HepG2 (cell line): ENCODE measurements around the gene YAP1.

Experiments used
- EZH2 ChIP-seq: conservative IDR thresholded peaks from 2 replicates; pipeline ENCODE4 v1.6.1; 2012; ENCODE audit warnings: mild to moderate bottlenecking, low read depth, low read length, moderate library complexity
- FOSL1 ChIP-seq: sonication (generic); formaldehyde crosslinking; IDR thresholded peaks from 2 replicates; pipeline ENCODE4 v1.9.0; 2021; ENCODE audit warnings: missing genetic modification reagents, borderline replicate concordance
- RAD21 ChIP-seq: fragments of 450-650 bp; formaldehyde crosslinking; IDR thresholded peaks from 2 replicates; pipeline ENCODE4 v1.5.0; 2020; ENCODE audit warnings: mild to moderate bottlenecking
- SALL2 ChIP-seq: sonication (generic); formaldehyde crosslinking; IDR thresholded peaks from 2 replicates; pipeline ENCODE4 v1.8.1; 2023; ENCODE audit warnings: mild to moderate bottlenecking, missing genetic modification reagents, inconsistent platforms

DNA sequence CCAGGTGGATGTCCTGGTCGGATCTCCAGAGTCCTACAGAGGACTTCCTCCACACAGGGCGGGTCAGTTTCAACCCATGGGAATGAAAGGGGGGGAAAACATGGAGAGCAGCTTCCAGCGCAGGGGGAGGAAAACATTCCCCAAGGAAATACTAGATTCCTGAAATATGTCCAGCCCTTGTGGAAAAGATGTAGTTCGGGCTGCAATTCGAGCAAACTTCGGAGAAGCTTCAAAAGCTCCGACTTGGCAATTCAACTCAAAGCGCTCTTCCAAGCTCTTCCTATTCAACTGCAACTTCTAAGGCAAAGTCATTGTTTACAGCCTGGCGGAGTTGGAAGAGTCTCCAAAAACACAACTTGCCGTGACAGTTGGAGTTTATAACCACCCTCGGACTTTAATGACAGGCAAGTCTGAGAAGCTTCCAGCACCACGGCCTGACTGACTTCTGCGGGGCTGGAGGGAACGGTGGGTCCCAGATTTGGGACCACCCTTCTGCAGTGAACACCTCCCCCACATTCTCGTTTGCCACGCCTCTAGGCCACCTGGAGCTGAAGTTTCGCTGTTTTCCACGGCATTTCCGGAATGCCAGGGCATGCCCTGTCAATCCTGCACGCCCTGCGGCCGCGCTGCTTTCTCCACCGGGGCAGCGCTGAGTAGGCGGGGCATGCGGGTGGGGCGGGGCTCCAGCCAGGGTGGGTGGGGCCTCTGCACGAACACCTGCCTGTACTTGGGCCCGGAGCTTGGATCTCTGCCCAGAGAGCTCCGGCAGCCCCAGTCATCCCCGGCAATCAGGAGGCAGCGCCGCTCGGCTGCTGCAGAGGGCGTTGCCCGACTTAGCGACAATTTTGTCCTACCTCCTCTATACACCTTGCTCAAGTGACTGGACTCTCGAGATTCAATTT is 158.1 kb downstream of the YAP1 start:
- TF ChIP-seq EZH2 (no peak), RAD21 (CRISPR knock-in tag) (peak; percentile 43; the same call in 1 of the 2 replicates), SALL2 (CRISPR knock-in tag) (no peak), FOSL1 (no peak)
